Suppressor macrophage (primary cell): ENCODE data around the gene F7.
A peak's percentile ranks its signal among the peaks of the same experiment; 100 is the strongest.
"Not testable (repeated sequence)": the region's sequence is repeated elsewhere in the genome, so short reads cannot be mapped to it uniquely, and the experiment has no call there.

Experiments used
- DNase-seq, 4 experiments: peaks; one replicate each; pipeline ENCODE4 v3.0.0-alpha.2; 2020 to 2022

F7 gene

DNA sequence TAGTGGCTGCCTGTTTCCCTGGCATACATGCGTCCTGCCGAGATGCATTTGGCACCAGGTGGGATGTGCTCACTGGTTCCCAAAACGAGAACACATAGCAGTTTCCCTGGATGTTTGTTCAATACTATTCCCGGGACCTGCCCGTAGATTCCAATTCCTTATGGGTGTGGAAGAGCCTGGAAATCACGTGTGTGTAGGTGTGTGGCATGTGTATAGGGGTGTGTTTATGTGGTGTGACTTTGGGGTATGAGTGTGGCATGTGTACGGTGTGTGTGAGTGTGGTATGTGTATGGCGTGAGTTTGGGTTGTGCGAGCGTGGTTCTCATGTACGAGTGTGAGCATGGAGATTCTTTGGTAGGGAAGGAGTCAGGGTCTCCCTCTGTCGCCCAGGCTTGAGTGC is 2.9 kb upstream of the F7 start:
- no peak for DNase-seq

GRCh38 chr13:113103646-113104045 is 1.9 kb upstream of the F7 start:
- DNase-seq: no peak

GRCh38 chr13:113105921-113106452 is 396 bp downstream of the F7 start:
- no peak for DNase-seq

GRCh38 chr13:113106711-113107351 is 1.2 kb downstream of the F7 start:
- DNase-seq: no peak

DNA sequence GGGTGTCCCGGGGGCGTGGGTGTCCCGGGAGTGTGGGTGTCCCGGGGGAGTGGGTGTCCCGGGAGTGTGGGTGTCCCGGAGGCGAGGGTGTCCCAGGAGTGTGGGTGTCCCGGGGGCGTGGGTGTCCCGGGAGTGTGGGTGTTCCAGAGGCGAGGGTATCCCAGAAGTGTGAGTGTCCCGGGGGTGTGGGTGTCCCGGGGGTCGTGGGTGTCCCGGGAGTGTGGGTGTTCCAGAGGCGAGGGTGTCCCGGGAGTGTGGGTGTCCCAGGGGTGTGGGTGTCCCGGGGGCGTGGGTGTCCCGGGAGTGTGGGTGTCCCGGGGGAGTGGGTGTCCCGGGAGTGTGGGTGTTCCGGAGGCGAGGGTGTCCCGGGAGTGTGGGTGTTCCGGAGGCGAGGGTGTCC is 2.9 kb downstream of the F7 start:
- DNase-seq: not testable (repeated sequence)

- no peak for DNase-seq
These were observed 3.8 kb downstream of the F7 start for GRCh38 chr13:113109151-113110047.

GRCh38 chr13:113110048-113110851 is 4.7 kb downstream of the F7 start:
- DNase-seq: peak in 3 of 4 experiments; percentile 18 to 60 (median 46)

DNA sequence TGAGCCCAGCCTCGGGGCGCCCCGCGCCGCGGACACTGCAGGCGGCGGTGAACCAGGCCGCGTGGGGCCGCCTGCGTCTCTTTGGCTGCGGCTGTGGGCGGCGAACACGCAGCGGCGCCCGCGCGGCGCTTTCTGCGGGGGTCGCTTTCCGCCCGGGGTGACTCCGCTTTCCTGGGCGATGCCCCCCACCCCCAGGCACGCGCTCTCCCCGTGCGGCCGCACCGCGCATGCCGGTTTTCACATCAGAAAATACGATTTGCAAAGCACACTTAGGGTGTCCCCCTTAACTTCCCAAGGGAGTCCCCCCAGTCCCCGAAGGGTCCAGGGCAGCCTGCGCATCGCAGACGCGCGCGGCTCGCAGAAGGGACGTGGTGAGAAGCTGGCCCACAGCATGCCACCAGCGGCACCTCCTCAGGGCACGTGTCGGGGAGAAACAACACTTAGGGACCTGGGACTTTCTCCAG is 5.3 kb downstream of the F7 start:
- DNase-seq: no peak

GRCh38 chr13:113111821-113112220 is 6.2 kb downstream of the F7 start:
- not testable (repeated sequence) for DNase-seq

- not testable (repeated sequence) for DNase-seq
These were observed 6.9 kb downstream of the F7 start for GRCh38 chr13:113112475-113112874.

- DNase-seq: no peak
These were observed 7.6 kb downstream of the F7 start for GRCh38 chr13:113112893-113113845.

GRCh38 chr13:113113846-113114271 is 8.3 kb downstream of the F7 start:
- no peak for DNase-seq

- no peak for DNase-seq
These were observed 9.1 kb downstream of the F7 start for GRCh38 chr13:113114511-113115362.

DNA sequence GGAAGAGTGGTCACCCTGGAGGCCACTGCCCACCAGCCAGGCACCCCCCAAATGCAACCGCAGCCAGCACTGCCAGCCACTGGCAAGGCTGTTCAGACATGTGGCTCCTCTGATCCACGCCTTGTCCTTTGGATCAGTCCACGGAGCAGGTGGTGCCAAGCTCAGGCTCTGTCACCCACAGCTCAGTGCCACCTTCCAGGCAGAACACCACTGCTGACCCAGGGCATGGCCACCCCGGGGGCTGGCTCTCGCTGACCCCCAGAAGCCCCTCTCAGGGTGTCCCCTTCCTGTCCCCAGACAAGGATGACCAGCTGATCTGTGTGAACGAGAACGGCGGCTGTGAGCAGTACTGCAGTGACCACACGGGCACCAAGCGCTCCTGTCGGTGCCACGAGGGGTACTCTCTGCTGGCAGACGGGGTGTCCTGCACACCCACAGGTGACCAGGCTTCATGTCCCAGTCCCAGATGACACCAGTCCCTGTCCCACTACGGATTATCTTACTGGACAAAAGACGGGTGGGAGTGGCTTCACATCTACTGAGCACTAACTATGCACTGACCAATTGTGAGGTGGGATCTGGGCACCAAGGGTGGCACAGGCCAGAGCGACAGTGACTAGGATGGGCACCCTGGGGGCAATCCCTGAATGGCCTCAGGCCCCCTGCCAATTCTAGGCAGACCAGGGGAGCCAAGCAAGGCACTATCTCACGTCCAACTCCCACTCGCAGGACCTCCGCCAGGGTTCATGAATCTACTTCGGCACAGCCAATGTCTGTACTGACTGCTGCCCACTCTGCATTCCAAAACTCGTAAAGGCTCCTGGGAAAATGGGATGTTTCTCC is 10.0 kb downstream of the F7 start:
- no peak for DNase-seq

- DNase-seq: no peak
These were observed 10.7 kb downstream of the F7 start for GRCh38 chr13:113116206-113116800.

DNA sequence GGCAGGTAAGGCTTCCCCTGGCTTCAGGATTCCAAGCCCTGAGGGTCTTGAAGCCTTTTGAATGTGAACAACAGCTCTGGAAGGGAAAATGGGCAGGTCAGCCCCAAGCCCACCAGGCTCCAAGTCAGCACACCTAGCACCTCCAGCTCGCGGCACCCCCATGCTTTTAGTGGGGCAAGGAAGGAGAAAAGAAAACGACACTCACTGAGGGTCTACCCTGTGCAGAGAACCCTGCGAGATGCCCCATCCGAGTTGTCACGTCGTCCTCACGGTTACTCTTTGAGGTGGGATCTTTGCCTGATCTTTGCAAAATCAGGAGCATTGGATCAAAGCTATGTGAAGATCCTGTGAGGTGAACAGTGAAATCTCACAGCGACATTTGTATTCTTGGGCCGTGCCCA is 11.3 kb downstream of the F7 start:
- DNase-seq: no peak

GRCh38 chr13:113117335-113117872 is 11.8 kb downstream of the F7 start:
- DNase-seq: no peak

DNA sequence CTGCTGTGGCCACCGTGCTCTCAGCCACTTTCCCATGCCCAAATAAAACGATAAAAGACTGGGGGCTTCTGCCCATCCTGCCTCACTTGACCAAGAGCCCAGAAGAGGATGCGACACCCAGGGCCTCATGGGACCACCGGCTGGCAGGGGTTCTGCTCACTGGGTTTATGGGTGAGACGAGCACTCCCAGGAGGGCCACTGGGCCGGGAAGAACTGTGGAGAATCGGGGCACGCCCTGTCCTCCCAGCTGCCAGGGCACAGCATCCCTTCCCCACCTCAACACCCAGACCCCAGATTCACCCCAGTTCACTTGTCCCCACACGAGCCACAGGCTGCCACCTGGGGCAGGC is 12.3 kb downstream of the F7 start:
- no peak for DNase-seq
